ENCODE measurements around the gene MX2. TPM values are rescaled to one million over a fixed set of nuclear protein-coding genes. Genes with fewer than 3 reads are reported as not detected.
A peak's percentile ranks its signal among the peaks of the same experiment; 100 is the strongest.

The MX2 gene
- polyA plus RNA-seq, 3 donors = 1.2 to 2.4 (median 1.8) TPM

GRCh38 chr21:41425954-41426675, 64.3 kb downstream of the MX2 start, which contains the start of gene MX1:
MX1 (plus strand) TSS chr21:41426239; CDS start chr21:41432071, 5,832 bp downstream.
- peak in 7 of 11 donors; percentile 20 to 49 (median 35) for DNase-seq (ENCODE audit: extremely low read depth in 1 of 11, low read depth in 9 of 11, low spot score in 4 of 11)

- no peak for DNase-seq (ENCODE audit: extremely low read depth in 1 of 11, low read depth in 9 of 11, low spot score in 4 of 11)
These were observed 65.0 kb downstream of the MX2 start for GRCh38 chr21:41426676-41427404.

GRCh38 chr21:41427556-41427955, 65.7 kb downstream of the MX2 start:
- no peak for DNase-seq (ENCODE audit: extremely low read depth in 1 of 11, low read depth in 9 of 11, low spot score in 4 of 11)

- DNase-seq (ENCODE audit: extremely low read depth in 1 of 11, low read depth in 9 of 11, low spot score in 4 of 11) = no peak
These were observed 66.5 kb downstream of the MX2 start for GRCh38 chr21:41428311-41428710.

- no peak for DNase-seq (ENCODE audit: extremely low read depth in 1 of 11, low read depth in 9 of 11, low spot score in 4 of 11)
These were observed 67.0 kb downstream of the MX2 start for GRCh38 chr21:41428847-41429246.

GRCh38 chr21:41429305-41429704, 67.5 kb downstream of the MX2 start:
- DNase-seq (ENCODE audit: extremely low read depth in 1 of 11, low read depth in 9 of 11, low spot score in 4 of 11) = no peak

- DNase-seq (ENCODE audit: extremely low read depth in 1 of 11, low read depth in 9 of 11, low spot score in 4 of 11) = no peak
These were observed 68.2 kb downstream of the MX2 start for GRCh38 chr21:41429925-41430491.

- no peak for DNase-seq (ENCODE audit: extremely low read depth in 1 of 11, low read depth in 9 of 11, low spot score in 4 of 11)
These were observed 70.1 kb downstream of the MX2 start for GRCh38 chr21:41431788-41432548.

GRCh38 chr21:41432562-41433460, 71.0 kb downstream of the MX2 start:
- DNase-seq (ENCODE audit: extremely low read depth in 1 of 11, low read depth in 9 of 11, low spot score in 4 of 11) = no peak

GRCh38 chr21:41433566-41433965, 71.7 kb downstream of the MX2 start:
- DNase-seq (ENCODE audit: extremely low read depth in 1 of 11, low read depth in 9 of 11, low spot score in 4 of 11) = no peak

GRCh38 chr21:41435706-41436105, 73.9 kb downstream of the MX2 start:
- no peak for DNase-seq (ENCODE audit: extremely low read depth in 1 of 11, low read depth in 9 of 11, low spot score in 4 of 11)

GRCh38 chr21:41437729-41438128, 75.9 kb downstream of the MX2 start:
- DNase-seq (ENCODE audit: extremely low read depth in 1 of 11, low read depth in 9 of 11, low spot score in 4 of 11) = no peak

GRCh38 chr21:41438425-41439113, 76.7 kb downstream of the MX2 start:
- DNase-seq (ENCODE audit: extremely low read depth in 1 of 11, low read depth in 9 of 11, low spot score in 4 of 11) = no peak

- no peak for DNase-seq (ENCODE audit: extremely low read depth in 1 of 11, low read depth in 9 of 11, low spot score in 4 of 11)
These were observed 77.4 kb downstream of the MX2 start for GRCh38 chr21:41439248-41439647.

- DNase-seq (ENCODE audit: extremely low read depth in 1 of 11, low read depth in 9 of 11, low spot score in 4 of 11) = no peak
These were observed 79.7 kb downstream of the MX2 start for GRCh38 chr21:41441546-41441945.

GRCh38 chr21:41442481-41443186, 80.8 kb downstream of the MX2 start:
- DNase-seq (ENCODE audit: extremely low read depth in 1 of 11, low read depth in 9 of 11, low spot score in 4 of 11) = no peak

GRCh38 chr21:41443562-41443961, 81.7 kb downstream of the MX2 start:
- DNase-seq (ENCODE audit: extremely low read depth in 1 of 11, low read depth in 9 of 11, low spot score in 4 of 11) = no peak

Measured in renal cortex interstitium (tissue), 11 donors.